Brain pericyte (primary cell): Measurements from ENCODE around the gene CHRNB1.
A peak's percentile ranks its signal among the peaks of the same experiment; 100 is the strongest.

Experiments
- DNase-seq: peaks from one replicate; pipeline ENCODE4 v3.0.0-alpha.2; 2012; ENCODE audit warnings: low read depth, low spot score

Gene CHRNB1

GRCh38 chr17:7444682-7445618 lies at the start of gene CHRNB1:
Gene CHRNB1 (plus strand): TSS chr17:7445061. CDS start chr17:7445128, 67 bp downstream.
- no peak for DNase-seq

- no peak for DNase-seq
These were observed 48.7 kb upstream of the CHRNB1 start for GRCh38 chr17:7396147-7396546.

GRCh38 chr17:7398612-7399011 lies 46.2 kb upstream of the CHRNB1 start:
- no peak for DNase-seq

GRCh38 chr17:7403043-7403726 lies 41.7 kb upstream of the CHRNB1 start:
- no peak for DNase-seq

GRCh38 chr17:7403727-7403976 lies 41.2 kb upstream of the CHRNB1 start:
- DNase-seq: no peak

GRCh38 chr17:7403977-7404736 lies 40.7 kb upstream of the CHRNB1 start, which contains the start of gene TMEM256:
Gene TMEM256 (minus strand): TSS chr17:7404097. CDS start chr17:7404084, 13 bp downstream.
- peak; percentile 98 for DNase-seq

- no peak for DNase-seq
These were observed 40.0 kb upstream of the CHRNB1 start for GRCh38 chr17:7404737-7405349.

GRCh38 chr17:7405350-7406234 lies 39.3 kb upstream of the CHRNB1 start:
- no peak for DNase-seq

- DNase-seq: no peak
These were observed 38.5 kb upstream of the CHRNB1 start for GRCh38 chr17:7406235-7406825.

GRCh38 chr17:7407082-7407481 lies 37.8 kb upstream of the CHRNB1 start:
- DNase-seq: no peak

GRCh38 chr17:7407485-7408251 lies 37.2 kb upstream of the CHRNB1 start, which contains the start of gene NLGN2:
Gene NLGN2 (plus strand): TSS chr17:7407845. CDS start chr17:7408256, 411 bp downstream.
- DNase-seq: no peak

GRCh38 chr17:7408252-7408727 lies 36.6 kb upstream of the CHRNB1 start:
- no peak for DNase-seq

GRCh38 chr17:7408863-7409262 lies 36.0 kb upstream of the CHRNB1 start:
- DNase-seq: no peak

- DNase-seq: no peak
These were observed 35.1 kb upstream of the CHRNB1 start for GRCh38 chr17:7409716-7410115.

- DNase-seq: no peak
These were observed 34.0 kb upstream of the CHRNB1 start for GRCh38 chr17:7410634-7411426.

GRCh38 chr17:7411427-7411750 lies 33.5 kb upstream of the CHRNB1 start:
- DNase-seq: no peak

- DNase-seq: no peak
These were observed 31.4 kb upstream of the CHRNB1 start for GRCh38 chr17:7413346-7413985.

- DNase-seq: no peak
These were observed 30.0 kb upstream of the CHRNB1 start for GRCh38 chr17:7414837-7415236.
